ENCODE measurements around the gene KRT14. TPM values are rescaled to one million over a fixed set of nuclear protein-coding genes. Genes with fewer than 3 reads are reported as not detected.

KRT14 gene
- total RNA-seq, 4 donors from 2014 or later, result 2.9 TPM; not detected in 3

GRCh38 chr17:41532947-41533570 is 53.6 kb downstream of the KRT14 start:
- no peaks in the 10 kb centered on the region for H3K36me3 ChIP-seq
- DNase-seq (ENCODE audit: extremely low spot score), result no peak
- no peak overlapping the region for H3K27ac ChIP-seq (replicated peaks in 1 of 4)
- 86% methylated on average over 9 of the region's 9 CpGs for WGBS
- H3K4me1 ChIP-seq, result peaks cover 3 to 6% (median 4%) of the 10 kb centered on the region in 4 donors
- no peaks in the 10 kb centered on the region for H3K9me3 ChIP-seq
- intact Hi-C loops (cut with DNase I), result no loop called here
- H3K27me3 ChIP-seq, result peaks cover 0 to 44% (median 8%) of the 10 kb centered on the region in 4 donors
- no peak for TF ChIP-seq CTCF (IDR thresholded peaks at IDR 0.05)
- TF ChIP-seq EP300 (IDR thresholded peaks at IDR 0.05), result no peak
- TF ChIP-seq POLR2A (IDR thresholded peaks at IDR 0.05; ENCODE audit: low read depth), result no peak
- no peak for TF ChIP-seq POLR2AphosphoS5 (IDR thresholded peaks at IDR 0.05)
- no peak overlapping the region for H3K4me3 ChIP-seq

Other genes with a start within 250 kb of the KRT14 start
- gene KRT33A, start 236.1 kb downstream of the KRT14 start, total RNA-seq, result not detected
- gene KRT33B, start 217.1 kb downstream of the KRT14 start, total RNA-seq, result not detected
- gene KRT34, start 204.6 kb downstream of the KRT14 start, total RNA-seq, result not detected
- gene KRT31, start 189.3 kb downstream of the KRT14 start, total RNA-seq, result not detected
- gene KRT37, start 162.3 kb downstream of the KRT14 start, total RNA-seq, result not detected
- not detected for gene KRT38, start 145.9 kb downstream of the KRT14 start, total RNA-seq
- not detected for gene KRT32, start 119.5 kb downstream of the KRT14 start, total RNA-seq
- not detected for gene KRT35, start 105.7 kb downstream of the KRT14 start, total RNA-seq
- not detected for gene KRT36, start 97.0 kb downstream of the KRT14 start, total RNA-seq
- gene KRT13, start 81.3 kb downstream of the KRT14 start, total RNA-seq, result 10 to 100 TPM in 1 of 4 donors, under 1 TPM in 2, not detected in 1; 0.39 to 23.3 (median 0.52) TPM
- 1 to 10 TPM in 1 of 4 donors, not detected in 3; 3.3 TPM for gene KRT15, start 68.0 kb downstream of the KRT14 start, total RNA-seq
- gene KRT19, start 58.6 kb downstream of the KRT14 start, total RNA-seq, result 1 to 10 TPM; 2.1 to 5.7 (median 3.1) TPM
- gene KRT9, start 14.8 kb downstream of the KRT14 start, total RNA-seq, result not detected
- gene KRT16, start 25.9 kb upstream of the KRT14 start, total RNA-seq, result 1 to 10 TPM in 1 of 4 donors, not detected in 3; 1.7 TPM
- gene KRT17, start 37.7 kb upstream of the KRT14 start, total RNA-seq, result 1 to 10 TPM in 2 of 4 donors, under 1 TPM in 1, not detected in 1; 0.58 to 5.6 (median 1.2) TPM
- 100 to 1,000 TPM; 158 to 426 (median 207) TPM for gene EIF1, start 102.0 kb upstream of the KRT14 start, total RNA-seq
- gene GAST, start 125.4 kb upstream of the KRT14 start, total RNA-seq, result not detected
- under 1 TPM in 1 of 4 donors, not detected in 3; 0.19 TPM for gene HAP1, start 147.7 kb upstream of the KRT14 start, total RNA-seq
- gene JUP, start 199.8 kb upstream of the KRT14 start, total RNA-seq, result 10 to 100 TPM; 24.5 to 56.6 (median 46.4) TPM
- 10 to 100 TPM in 2 of 4 donors, 1 to 10 TPM in 2; 8.4 to 19.9 (median 14.4) TPM for gene P3H4, start 225.1 kb upstream of the KRT14 start, total RNA-seq
- gene FKBP10, start 226.1 kb upstream of the KRT14 start, total RNA-seq, result 10 to 100 TPM; 30.5 to 49.4 (median 33.8) TPM
- 10 to 100 TPM; 64.8 to 95.6 (median 70.1) TPM for gene NT5C3B, start 249.3 kb upstream of the KRT14 start, total RNA-seq